HEK293 (cell line): ENCODE results near the gene THOC1.

Experiments
- CTCF ChIP-seq: fragments of 450-650 bp; formaldehyde crosslinking; IDR thresholded peaks from 2 replicates; pipeline ENCODE4 v1.5.1; 2016; ENCODE audit warnings: missing biosample characterization, missing genetic modification characterization
- ZFP3 ChIP-seq: fragments of 450-650 bp; formaldehyde crosslinking; IDR thresholded peaks from 2 replicates; pipeline ENCODE4 v1.5.1; 2016; ENCODE audit warnings: low read depth, missing biosample characterization, missing genetic modification characterization
- ZNF112 ChIP-seq: fragments of 450-650 bp; formaldehyde crosslinking; IDR thresholded peaks from 2 replicates; pipeline ENCODE4 v1.5.0; 2017; ENCODE audit warnings: missing biosample characterization, missing genetic modification characterization
- ZNF623 ChIP-seq: fragments of 450-650 bp; formaldehyde crosslinking; IDR thresholded peaks from 2 replicates; pipeline ENCODE4 v1.5.1; 2016; ENCODE audit warnings: missing biosample characterization, missing genetic modification characterization

- TF ChIP-seq CTCF (tag by site-specific recombination) (no peak), ZNF623 (tag by site-specific recombination) (no peak), ZNF112 (tag by site-specific recombination) (no peak), ZFP3 (no peak)
Measured at GRCh38 chr18:305003-305501, 37.2 kb upstream of the THOC1 start.
